H1 (cell line): ENCODE measurements around the gene WNK2.

ENCODE experiments used
- ASH2L ChIP-seq: fragments of 200-600, 300-600 bp; sonication (generic); IDR thresholded peaks from one replicate; pipeline ENCODE4 v1.7.1; 2017; ENCODE audit warnings: low read length
- CTCF ChIP-seq, 3 experiments: IDR thresholded peaks; 1 replicate in 2 of 3; 2 replicates in 1 of 3; pipeline versions ENCODE4 v1.5.1 to v1.6.1; 2011; ENCODE audit warnings: low read length in 3 of 3, mild to moderate bottlenecking in 3 of 3, inconsistent platforms in 2 of 3, low read depth in 1 of 3, moderate library complexity in 1 of 3; ENCODE audit not compliant: insufficient read depth in 1 of 3; ENCODE audit errors: control extremely low read depth in 1 of 3
- EZH2 ChIP-seq: fragments of 200-600 bp; sonication (generic); IDR thresholded peaks from 2 replicates; pipeline ENCODE4 v1.7.1; 2012; ENCODE audit warnings: low read depth, mild to moderate bottlenecking, moderate library complexity, low read length, inconsistent platforms; ENCODE audit not compliant: severe bottlenecking

- TF ChIP-seq CTCF (IDR thresholded peaks at IDR 0.05; ENCODE audit: control extremely low read depth in 1 of 3, insufficient read depth in 1 of 3, low read depth in 1 of 3, low read length in 3 of 3) (no peak), ASH2L (no peak), EZH2 (no peak)
Observed at GRCh38 chr9:93265972-93266371, 82.0 kb downstream of the WNK2 start.
